ENCODE measurements around the gene CDH3.

DNA sequence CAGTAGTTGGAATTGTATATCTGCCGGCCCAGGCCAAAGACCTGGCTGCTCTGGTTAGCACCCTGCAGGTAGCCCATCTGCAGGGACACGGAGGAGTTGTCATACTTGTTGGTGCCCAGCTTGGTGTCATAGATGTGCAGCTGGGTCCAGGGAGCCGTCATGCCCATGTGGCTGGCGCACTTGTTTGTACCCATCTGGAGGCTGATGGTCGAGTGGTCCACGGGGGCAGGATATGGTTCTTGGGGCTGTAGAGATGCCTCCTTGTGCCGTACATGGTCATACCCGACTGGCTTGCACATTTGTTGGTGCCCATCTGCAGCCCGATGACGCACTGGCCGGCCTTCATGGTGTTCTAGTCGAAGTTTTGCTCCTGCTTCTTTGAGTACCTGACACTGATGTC lies 6.0 kb downstream of the CDH3 start:
- TF ChIP-seq, protein P1, sequence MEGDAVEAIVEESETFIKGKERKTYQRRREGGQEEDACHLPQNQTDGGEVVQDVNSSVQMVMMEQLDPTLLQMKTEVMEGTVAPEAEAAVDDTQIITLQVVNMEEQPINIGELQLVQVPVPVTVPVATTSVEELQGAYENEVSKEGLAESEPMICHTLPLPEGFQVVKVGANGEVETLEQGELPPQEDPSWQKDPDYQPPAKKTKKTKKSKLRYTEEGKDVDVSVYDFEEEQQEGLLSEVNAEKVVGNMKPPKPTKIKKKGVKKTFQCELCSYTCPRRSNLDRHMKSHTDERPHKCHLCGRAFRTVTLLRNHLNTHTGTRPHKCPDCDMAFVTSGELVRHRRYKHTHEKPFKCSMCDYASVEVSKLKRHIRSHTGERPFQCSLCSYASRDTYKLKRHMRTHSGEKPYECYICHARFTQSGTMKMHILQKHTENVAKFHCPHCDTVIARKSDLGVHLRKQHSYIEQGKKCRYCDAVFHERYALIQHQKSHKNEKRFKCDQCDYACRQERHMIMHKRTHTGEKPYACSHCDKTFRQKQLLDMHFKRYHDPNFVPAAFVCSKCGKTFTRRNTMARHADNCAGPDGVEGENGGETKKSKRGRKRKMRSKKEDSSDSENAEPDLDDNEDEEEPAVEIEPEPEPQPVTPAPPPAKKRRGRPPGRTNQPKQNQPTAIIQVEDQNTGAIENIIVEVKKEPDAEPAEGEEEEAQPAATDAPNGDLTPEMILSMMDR (conservative IDR thresholded peaks at IDR 0.05 in 1 of 2, IDR thresholded peaks at IDR 0.05 in 1 of 2; ENCODE audit: low read depth in 1 of 2, low read length in 2 of 2), result no peak
- no peak for TF ChIP-seq EZH2 (IDR thresholded peaks at IDR 0.05; ENCODE audit: low read length, missing control alignments)
